Ascending aorta (tissue), 2 donors: ENCODE data around the gene ATP9B. TPM values are rescaled to one million over a fixed set of nuclear protein-coding genes. Genes with fewer than 3 reads are reported as not detected.
"Not testable (repeated sequence)": the region's sequence is repeated elsewhere in the genome, so short reads cannot be mapped to it uniquely, and the experiment has no call there.

ENCODE experiments used
- DNase-seq, 2 donors: peaks; one replicate each; pipeline ENCODE4 v3.0.0-alpha.2; 2019; ENCODE audit warnings: low spot score in 2 of 2
- H3K27ac ChIP-seq, 2 donors: fragments of 200-600 bp; sonication (generic); one replicate each; pipeline ENCODE4 v1.5.1; 2016 to 2017; ENCODE audit warnings: mild to moderate bottlenecking in 1 of 2
- H3K27me3 ChIP-seq: fragments of 200-600 bp; sonication (generic); one replicate; pipeline ENCODE4 v1.5.1; 2017
- H3K36me3 ChIP-seq, 2 donors: fragments of 200-600 bp; sonication (generic); one replicate each; pipeline ENCODE4 v1.5.1; 2016
- H3K4me1 ChIP-seq, 2 donors: fragments of 200-600 bp; sonication (generic); one replicate each; pipeline ENCODE4 v1.5.1; 2016 to 2017; ENCODE audit warnings: mild to moderate bottlenecking in 1 of 2
- H3K4me3 ChIP-seq, 2 donors: fragments of 200-600 bp; sonication (generic); one replicate each; pipeline ENCODE4 v1.5.1; 2016 to 2017; ENCODE audit warnings: mild to moderate bottlenecking in 1 of 2
- H3K9me3 ChIP-seq, 2 donors: fragments of 200-600 bp; sonication (generic); one replicate each; pipeline ENCODE4 v1.5.1; 2016
- intact Hi-C: fragments of 100-400 bp; cut with DNase I; formaldehyde crosslinking; loops from one replicate; pipeline ENCODE4 v1.15.1; 2023
- total RNA-seq: library from RNA; depleted of rRNA; stranded (reverse); fragments of >200 nt; gene quantifications from one replicate; pipeline ENCODE4 v1.1.0, GENCODE V29; 2016
- TF ChIP-seq, protein P1 (sequence below), 3 experiments: fragments of 200-600 bp in 2 of 3; fragments of 450-650 bp in 1 of 3; sonication (generic) in 2 of 3; IDR thresholded peaks; one replicate each; pipeline ENCODE4 v1.5.1; 2016 to 2019; ENCODE audit warnings: antibody characterized with exemption in 3 of 3, mild to moderate bottlenecking in 1 of 3, moderate library complexity in 1 of 3

ATP9B gene
- total RNA-seq, 1 donor from 2014 or later = 14.4 TPM

DNA sequence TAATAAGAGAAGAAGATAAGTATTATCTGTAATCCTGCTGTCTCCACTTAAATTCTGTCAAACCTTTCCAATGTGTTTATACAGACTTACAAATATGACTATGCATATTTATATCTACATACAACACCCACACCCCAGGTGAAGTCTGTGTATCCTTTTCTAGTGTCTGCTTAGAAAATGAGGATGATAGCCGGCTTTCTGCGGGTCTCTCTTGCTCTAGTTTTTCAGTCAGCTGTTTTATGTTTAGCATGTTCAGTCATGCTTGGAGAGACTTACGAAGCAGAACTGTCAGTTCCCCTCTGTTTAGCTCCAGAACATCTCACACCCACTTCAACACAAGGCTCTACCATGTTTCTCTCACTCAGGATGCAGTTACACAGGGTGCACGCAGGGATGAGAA is 189.3 kb downstream of the ATP9B start:
- Histone ChIP-seq H3K27me3 (no peaks in the 10 kb centered on the region), H3K9me3 (no peaks in the 10 kb centered on the region), H3K4me1 (no peaks in the 10 kb centered on the region), H3K36me3 (peaks cover 5 to 14% of the 10 kb centered on the region in 2 donors), H3K4me3 (no peak overlapping the region), H3K27ac (no peak overlapping the region)
- intact Hi-C loops = no loop called here
- no peak for DNase-seq
- TF ChIP-seq, protein P1, sequence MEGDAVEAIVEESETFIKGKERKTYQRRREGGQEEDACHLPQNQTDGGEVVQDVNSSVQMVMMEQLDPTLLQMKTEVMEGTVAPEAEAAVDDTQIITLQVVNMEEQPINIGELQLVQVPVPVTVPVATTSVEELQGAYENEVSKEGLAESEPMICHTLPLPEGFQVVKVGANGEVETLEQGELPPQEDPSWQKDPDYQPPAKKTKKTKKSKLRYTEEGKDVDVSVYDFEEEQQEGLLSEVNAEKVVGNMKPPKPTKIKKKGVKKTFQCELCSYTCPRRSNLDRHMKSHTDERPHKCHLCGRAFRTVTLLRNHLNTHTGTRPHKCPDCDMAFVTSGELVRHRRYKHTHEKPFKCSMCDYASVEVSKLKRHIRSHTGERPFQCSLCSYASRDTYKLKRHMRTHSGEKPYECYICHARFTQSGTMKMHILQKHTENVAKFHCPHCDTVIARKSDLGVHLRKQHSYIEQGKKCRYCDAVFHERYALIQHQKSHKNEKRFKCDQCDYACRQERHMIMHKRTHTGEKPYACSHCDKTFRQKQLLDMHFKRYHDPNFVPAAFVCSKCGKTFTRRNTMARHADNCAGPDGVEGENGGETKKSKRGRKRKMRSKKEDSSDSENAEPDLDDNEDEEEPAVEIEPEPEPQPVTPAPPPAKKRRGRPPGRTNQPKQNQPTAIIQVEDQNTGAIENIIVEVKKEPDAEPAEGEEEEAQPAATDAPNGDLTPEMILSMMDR (IDR thresholded peaks at IDR 0.05) = no peak

DNA sequence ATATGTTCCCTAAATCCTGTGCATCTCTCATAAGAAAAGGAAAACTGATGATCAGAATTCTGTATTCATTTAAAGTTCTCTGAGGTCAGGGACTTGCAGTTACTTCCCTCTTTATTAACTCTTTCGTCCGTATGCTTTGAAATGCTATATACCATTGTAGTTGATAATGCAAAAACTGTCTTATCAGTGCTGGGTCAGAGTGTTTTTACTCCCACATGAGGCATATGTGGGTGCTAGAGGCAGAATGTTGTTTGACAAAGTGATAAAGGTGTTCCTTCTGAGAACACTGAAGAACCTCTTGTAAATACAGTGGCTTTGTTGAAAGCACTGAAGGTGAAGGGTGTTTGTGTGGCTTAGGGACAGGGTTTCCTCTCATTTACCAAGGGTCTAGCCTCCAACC is 190.0 kb downstream of the ATP9B start:
- TF ChIP-seq, protein P1 (IDR thresholded peaks at IDR 0.05) = no peak
- no peaks in the 10 kb centered on the region for H3K9me3 ChIP-seq
- no peaks in the 10 kb centered on the region for H3K27me3 ChIP-seq
- no peak overlapping the region for H3K4me3 ChIP-seq
- intact Hi-C loops = no loop called here
- no peak overlapping the region for H3K27ac ChIP-seq
- H3K4me1 ChIP-seq = no peaks in the 10 kb centered on the region
- DNase-seq = no peak
- H3K36me3 ChIP-seq = peaks cover 4 to 14% of the 10 kb centered on the region in 2 donors

DNA sequence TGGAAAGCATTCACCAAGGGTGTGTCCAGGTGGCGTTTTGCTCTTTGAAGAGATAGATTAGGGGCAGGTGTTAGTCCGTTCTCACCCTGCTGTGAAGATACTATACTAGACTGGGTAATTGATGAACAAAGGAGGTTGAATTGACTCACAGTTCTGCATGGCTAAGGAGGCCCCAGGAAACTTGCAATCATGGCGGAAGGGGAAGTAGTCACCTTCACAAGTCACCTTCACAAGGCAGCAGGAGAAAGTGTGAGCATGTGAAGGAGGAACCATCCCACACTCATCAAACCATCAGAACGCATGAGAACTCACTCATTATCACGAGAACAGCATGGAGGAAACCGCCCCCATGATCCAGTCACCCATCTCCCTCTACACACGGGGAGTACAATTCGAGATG is 190.8 kb downstream of the ATP9B start:
- H3K36me3 ChIP-seq = peaks cover 2 to 11% of the 10 kb centered on the region in 2 donors
- TF ChIP-seq, protein P1 (IDR thresholded peaks at IDR 0.05) = no peak
- H3K27ac ChIP-seq = no peak overlapping the region
- no peak overlapping the region for H3K4me3 ChIP-seq
- no peaks in the 10 kb centered on the region for H3K9me3 ChIP-seq
- H3K27me3 ChIP-seq = no peaks in the 10 kb centered on the region
- no peak for DNase-seq
- no peaks in the 10 kb centered on the region for H3K4me1 ChIP-seq
- intact Hi-C loops = no loop called here

DNA sequence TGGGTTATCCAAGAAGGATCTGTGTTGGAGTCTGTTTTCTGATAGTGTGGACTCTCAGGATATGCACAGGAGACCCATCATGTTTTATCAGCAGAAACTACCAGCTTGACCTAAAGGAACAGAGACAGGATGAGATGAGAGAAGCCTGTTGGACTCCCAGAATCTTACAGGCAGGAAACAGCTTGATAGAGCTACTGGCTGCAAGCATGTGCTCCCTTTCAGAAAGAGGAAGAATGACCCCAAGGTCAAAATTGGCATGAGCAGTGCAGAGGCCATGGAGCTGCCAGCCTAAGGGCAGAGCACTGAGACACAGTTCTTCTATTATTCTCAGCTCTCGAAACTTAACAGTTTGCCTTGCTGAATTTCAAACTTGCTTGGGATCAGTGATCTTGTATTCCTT is 191.3 kb downstream of the ATP9B start:
- H3K4me1 ChIP-seq = no peaks in the 10 kb centered on the region
- no peak for DNase-seq
- H3K27me3 ChIP-seq = no peaks in the 10 kb centered on the region
- intact Hi-C loops = no loop called here
- TF ChIP-seq, protein P1 (IDR thresholded peaks at IDR 0.05) = no peak
- no peaks in the 10 kb centered on the region for H3K9me3 ChIP-seq
- H3K36me3 ChIP-seq = peaks cover 2 to 7% of the 10 kb centered on the region in 2 donors
- H3K27ac ChIP-seq = no peak overlapping the region
- H3K4me3 ChIP-seq = no peak overlapping the region

DNA sequence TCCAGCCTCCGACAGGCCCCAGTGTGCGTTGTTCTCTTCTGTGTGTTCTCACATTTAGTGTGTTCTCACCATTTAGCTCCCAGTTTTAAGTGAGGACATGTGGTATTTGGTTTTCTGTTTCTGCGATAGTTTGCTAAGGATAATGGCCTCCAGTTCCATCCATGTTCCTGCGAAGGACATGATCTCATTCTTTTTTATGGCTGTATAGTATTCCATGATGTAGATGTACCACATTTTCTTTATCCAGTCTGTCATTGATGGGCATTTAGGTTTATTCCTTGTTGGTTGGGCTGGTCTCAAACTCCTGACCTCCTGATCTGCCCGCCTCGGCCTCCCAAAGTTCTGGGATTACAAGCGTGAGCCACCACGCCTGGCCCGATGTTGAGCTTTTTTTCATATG is 195.9 kb downstream of the ATP9B start:
- DNase-seq, H3K4me3 ChIP-seq, H3K9me3 ChIP-seq, H3K27me3 ChIP-seq, H3K27ac ChIP-seq, intact Hi-C loops, H3K36me3 ChIP-seq, H3K4me1 ChIP-seq: not testable (repeated sequence)

DNA sequence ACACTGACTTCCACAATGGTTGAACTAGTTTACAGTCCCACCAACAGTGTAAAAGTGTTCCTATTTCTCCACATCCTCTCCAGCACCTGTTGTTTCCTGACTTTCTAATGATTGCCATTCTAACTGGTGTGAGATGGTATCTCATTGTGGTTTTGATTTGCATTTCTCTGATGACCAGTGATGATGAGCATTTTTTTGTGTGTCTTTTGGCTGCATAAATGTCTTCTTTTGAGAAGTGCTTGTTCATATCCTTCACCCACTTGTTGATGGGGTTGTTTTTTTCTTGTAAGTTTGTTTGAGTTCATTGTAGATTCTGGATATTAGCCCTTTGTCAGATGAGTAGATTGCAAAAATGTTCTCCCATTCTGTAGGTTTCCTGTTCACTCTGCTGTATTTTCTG is 202.6 kb downstream of the ATP9B start:
- DNase-seq, intact Hi-C loops, H3K4me1 ChIP-seq, H3K27ac ChIP-seq, H3K9me3 ChIP-seq, H3K36me3 ChIP-seq, H3K4me3 ChIP-seq, H3K27me3 ChIP-seq: not testable (repeated sequence)

DNA sequence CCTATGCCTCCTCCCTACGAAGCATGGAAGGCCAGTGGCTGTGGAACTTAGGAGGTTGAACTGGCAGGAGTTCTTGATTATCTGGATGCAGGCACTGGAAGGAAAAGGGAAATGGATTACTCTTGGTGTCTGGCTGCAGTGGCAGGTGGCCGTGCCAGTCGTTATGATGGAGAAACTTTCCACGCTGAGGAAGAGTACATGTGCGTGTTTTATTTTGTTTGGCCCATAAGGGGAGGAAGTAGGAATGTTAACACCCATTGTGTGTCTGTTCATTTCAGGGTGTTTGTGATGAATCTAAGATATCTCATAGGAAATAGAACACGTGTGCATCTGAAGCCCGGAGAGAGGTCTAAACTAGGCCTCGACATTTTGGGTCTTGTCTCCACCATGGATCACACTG is 203.7 kb downstream of the ATP9B start:
- no peaks in the 10 kb centered on the region for H3K4me1 ChIP-seq
- no peaks in the 10 kb centered on the region for H3K9me3 ChIP-seq
- no peak overlapping the region for H3K27ac ChIP-seq
- TF ChIP-seq, protein P1 (IDR thresholded peaks at IDR 0.05) = no peak
- H3K4me3 ChIP-seq = no peak overlapping the region
- intact Hi-C loops = no loop called here
- no peak for DNase-seq
- H3K36me3 ChIP-seq = peaks cover 8 to 17% of the 10 kb centered on the region in 2 donors
- no peaks in the 10 kb centered on the region for H3K27me3 ChIP-seq
